Measurements from ENCODE around the gene GLIS2.

The GLIS2 gene

DNA sequence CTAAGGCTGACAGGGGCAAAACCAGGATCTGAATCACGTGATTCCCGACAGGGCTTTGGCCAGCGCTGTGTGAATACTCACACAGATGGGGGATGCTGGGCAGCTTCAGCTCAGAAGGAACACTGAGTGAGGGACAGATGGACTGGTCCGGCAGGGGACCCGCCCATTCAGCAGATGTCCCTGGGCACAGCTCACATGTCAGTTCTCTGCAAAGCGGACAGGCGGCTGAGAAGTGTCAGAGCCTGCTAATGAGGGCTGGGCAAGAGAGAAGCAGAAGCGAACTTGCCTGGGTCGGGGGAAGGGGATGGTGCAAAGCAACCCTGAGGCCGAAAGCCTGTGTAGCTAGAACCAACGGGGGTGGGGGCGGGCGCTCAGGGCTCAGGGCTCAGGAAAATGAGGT, 11.9 kb upstream of the GLIS2 start:
- in situ Hi-C loops (cut with HindIII; ENCODE audit: low sequenced_read_pairs) = no loop called here
- DNase-seq (ENCODE audit: low read depth) = no peak
- no peak overlapping the region for H3K4me3 ChIP-seq (ENCODE audit: low read depth, low read length)
- TF ChIP-seq, protein P1, sequence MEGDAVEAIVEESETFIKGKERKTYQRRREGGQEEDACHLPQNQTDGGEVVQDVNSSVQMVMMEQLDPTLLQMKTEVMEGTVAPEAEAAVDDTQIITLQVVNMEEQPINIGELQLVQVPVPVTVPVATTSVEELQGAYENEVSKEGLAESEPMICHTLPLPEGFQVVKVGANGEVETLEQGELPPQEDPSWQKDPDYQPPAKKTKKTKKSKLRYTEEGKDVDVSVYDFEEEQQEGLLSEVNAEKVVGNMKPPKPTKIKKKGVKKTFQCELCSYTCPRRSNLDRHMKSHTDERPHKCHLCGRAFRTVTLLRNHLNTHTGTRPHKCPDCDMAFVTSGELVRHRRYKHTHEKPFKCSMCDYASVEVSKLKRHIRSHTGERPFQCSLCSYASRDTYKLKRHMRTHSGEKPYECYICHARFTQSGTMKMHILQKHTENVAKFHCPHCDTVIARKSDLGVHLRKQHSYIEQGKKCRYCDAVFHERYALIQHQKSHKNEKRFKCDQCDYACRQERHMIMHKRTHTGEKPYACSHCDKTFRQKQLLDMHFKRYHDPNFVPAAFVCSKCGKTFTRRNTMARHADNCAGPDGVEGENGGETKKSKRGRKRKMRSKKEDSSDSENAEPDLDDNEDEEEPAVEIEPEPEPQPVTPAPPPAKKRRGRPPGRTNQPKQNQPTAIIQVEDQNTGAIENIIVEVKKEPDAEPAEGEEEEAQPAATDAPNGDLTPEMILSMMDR (IDR thresholded peaks at IDR 0.05; ENCODE audit: low read depth, low read length, missing control alignments) = no peak

DNA sequence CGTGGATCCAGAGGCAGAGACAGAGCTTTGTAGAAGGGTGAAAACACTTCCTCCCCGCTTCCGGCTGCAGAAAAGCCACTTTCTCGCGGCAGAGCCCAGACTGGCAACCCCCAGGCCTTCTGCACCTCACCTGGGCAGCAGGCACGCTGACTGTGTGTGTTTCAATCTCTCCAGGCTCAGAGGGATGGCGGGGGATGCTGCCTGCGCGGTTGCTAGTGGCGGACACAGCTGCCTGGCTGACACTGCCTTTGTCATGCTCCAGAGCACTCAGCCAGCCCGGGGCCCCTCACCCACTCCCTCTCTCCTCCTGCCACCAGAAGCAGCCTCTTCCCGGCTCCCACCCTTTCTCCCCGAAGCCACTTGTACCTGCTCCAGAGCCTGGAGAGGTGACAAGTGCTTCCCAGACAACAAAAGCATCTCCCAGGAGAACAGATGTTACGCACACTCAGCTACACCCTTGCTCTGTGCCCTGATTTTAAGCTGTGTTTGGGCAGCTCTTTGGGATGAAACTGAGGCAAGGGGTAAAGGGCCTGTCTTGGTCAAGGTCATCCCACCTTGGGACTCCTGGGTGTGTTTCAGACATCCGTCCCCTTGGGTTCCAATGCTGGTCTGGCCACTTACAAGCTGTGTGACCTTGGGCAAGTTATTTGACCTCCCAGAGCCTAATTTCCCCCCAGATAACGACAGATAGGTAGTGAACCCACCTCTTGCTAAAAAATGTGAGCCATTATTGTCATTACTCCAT, 9.2 kb upstream of the GLIS2 start:
- no peak for DNase-seq (ENCODE audit: low read depth)
- in situ Hi-C loops (cut with HindIII; ENCODE audit: low sequenced_read_pairs) = no loop called here
- TF ChIP-seq, protein P1 (IDR thresholded peaks at IDR 0.05; ENCODE audit: low read depth, low read length, missing control alignments) = no peak
- H3K4me3 ChIP-seq (ENCODE audit: low read depth, low read length) = peak overlapping the region; percentile 41

DNA sequence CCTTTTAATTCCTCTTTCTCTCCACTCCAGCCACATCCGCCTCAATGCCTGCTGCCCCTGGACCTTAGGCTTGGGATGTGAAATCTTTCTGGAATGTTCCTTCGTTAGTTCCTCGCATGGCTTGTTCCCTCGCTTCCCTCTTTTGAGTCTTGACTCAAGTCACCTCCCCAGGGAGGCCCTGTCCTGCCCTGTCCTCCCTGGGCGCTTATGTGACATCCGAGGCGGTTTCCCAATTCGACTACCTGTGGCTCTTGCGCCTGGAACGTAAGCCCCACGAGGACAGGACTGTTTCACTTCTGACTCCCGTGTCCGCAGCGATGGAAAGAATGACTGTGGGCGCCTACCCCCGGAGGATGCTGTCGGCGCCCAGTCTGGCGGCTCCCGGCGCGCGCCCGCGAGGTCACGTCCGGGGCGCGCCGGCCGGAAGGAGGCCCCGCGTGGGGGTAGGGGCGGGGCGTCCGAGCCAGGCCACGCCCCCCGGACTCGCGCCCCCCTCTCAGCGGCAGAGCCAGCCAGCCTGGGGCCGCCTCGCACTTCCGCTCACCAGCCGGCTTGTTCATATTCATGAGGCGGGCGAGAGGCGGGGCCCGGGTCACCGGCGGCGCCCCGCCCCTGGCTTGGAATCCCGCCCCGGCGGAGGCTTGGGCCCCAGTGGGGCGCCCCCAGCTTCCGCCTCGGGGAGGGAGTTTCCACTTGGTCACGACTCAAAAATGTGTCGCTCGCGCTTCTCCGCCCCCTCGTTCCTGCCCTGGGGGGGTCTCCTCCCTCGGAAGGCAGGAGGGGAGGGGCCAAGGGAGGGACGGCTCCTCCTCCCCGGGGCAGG, 8.4 kb upstream of the GLIS2 start:
- H3K4me3 ChIP-seq (ENCODE audit: low read depth, low read length) = peak overlapping the region; percentile 41
- peak; percentile 62 for DNase-seq (ENCODE audit: low read depth)
- TF ChIP-seq, protein P1 (IDR thresholded peaks at IDR 0.05; ENCODE audit: low read depth, low read length, missing control alignments) = no peak
- in situ Hi-C loops (cut with HindIII; ENCODE audit: low sequenced_read_pairs) = no loop called here

DNA sequence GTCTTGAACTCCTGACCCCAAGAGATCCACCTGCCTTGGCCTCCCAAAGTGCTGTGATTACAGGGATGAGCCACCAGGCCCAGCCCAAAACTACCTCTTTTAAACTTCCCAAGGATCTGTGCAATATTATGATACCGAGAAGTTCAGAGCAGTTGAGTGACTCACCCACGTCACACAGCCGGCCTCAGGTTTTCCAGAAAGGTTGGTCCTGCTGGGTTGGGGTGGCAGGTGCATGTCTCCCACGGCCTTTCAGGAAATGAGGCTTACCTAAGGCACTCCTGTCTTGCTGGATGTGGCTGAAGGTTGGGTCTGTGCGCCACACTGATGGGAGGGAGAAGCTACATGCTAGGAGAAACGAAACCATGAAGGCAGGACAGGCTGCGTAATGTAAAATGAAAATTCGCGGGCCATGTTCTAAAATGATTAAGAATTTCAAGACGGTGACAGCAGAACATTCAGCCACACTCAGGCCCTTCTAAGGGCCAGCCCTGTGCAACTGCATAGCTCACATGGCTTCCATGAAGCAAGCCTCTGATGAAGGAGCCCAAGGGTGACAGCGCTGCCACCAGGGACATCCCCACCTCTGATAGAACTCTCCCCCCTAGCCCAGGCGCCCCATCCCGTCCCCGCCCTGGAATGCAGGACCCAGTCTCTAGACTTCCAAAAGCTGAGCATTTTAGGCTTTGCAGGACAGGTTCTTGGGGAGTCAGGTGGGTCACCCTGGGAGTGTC, 6.6 kb upstream of the GLIS2 start:
- no peak overlapping the region for H3K4me3 ChIP-seq (ENCODE audit: low read depth, low read length)
- TF ChIP-seq, protein P1 (IDR thresholded peaks at IDR 0.05; ENCODE audit: low read depth, low read length, missing control alignments) = no peak
- DNase-seq (ENCODE audit: low read depth) = no peak
- in situ Hi-C loops (cut with HindIII; ENCODE audit: low sequenced_read_pairs) = no loop called here

DNA sequence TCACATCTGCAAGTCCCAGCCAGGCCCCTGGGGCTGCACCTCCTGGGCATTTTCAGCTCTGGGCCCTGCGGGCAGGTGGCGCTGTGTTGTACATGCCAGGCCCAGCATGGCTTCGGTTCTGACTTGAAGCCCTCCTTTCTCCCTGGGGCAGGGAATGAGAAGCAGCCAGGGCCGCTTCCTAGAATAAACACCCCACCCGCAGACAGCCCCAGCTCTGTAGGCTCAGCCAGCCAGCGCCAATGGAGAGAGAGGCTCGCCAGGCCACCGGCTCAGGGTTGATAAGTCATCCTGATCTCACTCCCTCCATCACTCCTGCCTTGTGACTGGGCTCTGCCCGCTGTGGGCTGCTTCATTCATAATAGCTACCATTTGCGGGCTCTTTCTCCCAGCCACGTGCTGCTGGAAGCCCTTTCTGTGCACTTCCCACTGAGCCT, 6.0 kb upstream of the GLIS2 start:
- in situ Hi-C loops (cut with HindIII; ENCODE audit: low sequenced_read_pairs) = no loop called here
- H3K4me3 ChIP-seq (ENCODE audit: low read depth, low read length) = no peak overlapping the region
- peak; percentile 58 for DNase-seq (ENCODE audit: low read depth)
- TF ChIP-seq, protein P1 (IDR thresholded peaks at IDR 0.05; ENCODE audit: low read depth, low read length, missing control alignments) = peak; percentile 76
